Gastroesophageal sphincter (tissue), 4 donors: ENCODE data around the gene CEP131. TPM values are rescaled to one million over a fixed set of nuclear protein-coding genes. Genes with fewer than 3 reads are reported as not detected.
A peak's percentile ranks its signal among the peaks of the same experiment; 100 is the strongest.
"Not testable (repeated sequence)": the region's sequence is repeated elsewhere in the genome, so short reads cannot be mapped to it uniquely, and the experiment has no call there.

Experiments used
- ATAC-seq: fragments of 150-250 bp; one replicate; pipeline ENCODE4 v1.9.1; 2016; ENCODE audit warnings: mild to moderate bottlenecking, moderate library complexity
- H3K27ac ChIP-seq, 4 donors: fragments of 200-600 bp; sonication (generic) in 3 of 4; 1 replicate in 3 of 4; 2 replicates in 1 of 4; pipeline ENCODE4 v1.5.1; 2016 to 2019
- H3K27me3 ChIP-seq: fragments of 200-600 bp; sonication (generic); one replicate; pipeline ENCODE4 v1.5.1; 2019
- H3K36me3 ChIP-seq, 2 donors: fragments of 200-600 bp; sonication (generic); one replicate each; pipeline ENCODE4 v1.5.1; 2019; ENCODE audit warnings: control low read depth in 1 of 2
- H3K4me1 ChIP-seq, 3 donors: fragments of 200-600 bp; sonication (generic); 1 replicate in 2 of 3; 2 replicates in 1 of 3; pipeline ENCODE4 v1.5.1; 2016 to 2019; ENCODE audit warnings: control low read depth in 2 of 3
- H3K4me3 ChIP-seq, 2 donors: fragments of 200-600 bp; sonication (generic); one replicate each; pipeline ENCODE4 v1.5.1; 2019; ENCODE audit warnings: mild to moderate bottlenecking in 1 of 2, moderate library complexity in 1 of 2
- H3K9me3 ChIP-seq, 3 donors: fragments of 200-600 bp; sonication (generic); one replicate each; pipeline ENCODE4 v1.5.1; 2017 to 2019; ENCODE audit warnings: control low read depth in 2 of 3
- CTCF ChIP-seq, 4 experiments: fragments of 200-600 bp in 2 of 4; fragments of 450-650 bp in 2 of 4; sonication (generic) in 1 of 4; IDR thresholded peaks; one replicate each; pipeline ENCODE4 v1.5.1; 2017 to 2019; ENCODE audit warnings: antibody characterized with exemption in 4 of 4, mild to moderate bottlenecking in 2 of 4, moderate library complexity in 2 of 4
- EP300 ChIP-seq: sonication (generic); formaldehyde crosslinking; IDR thresholded peaks from one replicate; pipeline ENCODE4 v1.6.1; 2017; ENCODE audit warnings: antibody characterized with exemption, mild to moderate bottlenecking
- POLR2A ChIP-seq, 2 donors: fragments of 450-650 bp; IDR thresholded peaks; one replicate each; pipeline ENCODE4 v1.6.1; 2017; ENCODE audit warnings: antibody characterized with exemption in 2 of 2, mild to moderate bottlenecking in 2 of 2, moderate library complexity in 1 of 2
- POLR2AphosphoS5 ChIP-seq: sonication (generic); formaldehyde crosslinking; IDR thresholded peaks from one replicate; pipeline ENCODE4 v1.6.1; 2017; ENCODE audit warnings: antibody characterized with exemption
- WGBS, 2 donors: methylation state at CpG; one replicate each; pipeline ENCODE4 v1.1.5; 2018; ENCODE audit warnings: low coverage in 1 of 2; 5-methylcytosine and 5-hydroxymethylcytosine counted together
- total RNA-seq, 4 donors: library from RNA; depleted of rRNA; stranded (reverse); fragments of >200 nt; gene quantifications; one replicate each; pipeline ENCODE4 v1.1.0, GENCODE V29; 2016

Gene CEP131
- total RNA-seq, 4 donors from 2014 or later: 4.4 to 12.0 (median 6.4) TPM

DNA sequence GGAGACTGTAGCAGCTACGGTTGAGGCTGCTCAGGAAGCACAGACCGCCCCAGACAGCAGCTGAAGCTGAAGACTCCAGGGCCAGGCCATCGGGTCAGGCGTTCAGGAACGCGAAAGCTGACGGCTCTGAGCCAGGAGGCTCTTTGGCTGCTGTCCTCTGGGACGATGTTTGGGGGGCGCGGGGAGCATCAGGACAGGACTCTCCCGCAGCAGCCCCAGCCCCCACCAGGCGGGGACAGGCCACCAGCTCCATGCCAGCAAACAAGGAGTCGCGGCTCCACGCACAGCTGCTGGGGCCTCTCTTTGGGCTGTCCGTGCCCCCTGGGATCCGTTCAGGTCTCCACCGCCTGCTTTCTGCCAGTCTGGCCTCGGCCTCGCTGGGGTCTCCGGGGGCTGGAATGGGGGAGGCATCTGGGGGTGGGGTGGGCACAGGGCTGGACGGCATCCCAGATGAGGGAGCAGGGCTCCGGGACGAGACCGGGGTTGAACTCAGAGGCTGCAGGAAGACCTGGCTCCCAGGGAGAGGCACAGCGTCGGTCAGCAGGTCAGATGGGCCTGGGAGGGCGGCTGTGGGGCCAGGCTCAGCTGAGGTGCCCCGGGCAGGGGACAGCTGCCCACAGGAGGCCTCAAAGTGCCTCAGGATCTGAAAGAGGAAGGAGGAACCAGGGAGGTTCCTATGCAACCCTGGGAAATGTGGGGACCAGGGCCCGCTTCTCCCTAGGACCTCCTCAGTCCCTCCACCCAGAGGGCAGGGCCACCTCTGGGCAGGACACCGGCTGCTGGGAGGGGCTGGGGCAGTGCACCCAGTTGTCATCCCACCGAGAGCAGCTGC is 6.3 kb upstream of the CEP131 start:
- ATAC-seq: no peak
- no peaks in the 10 kb centered on the region for H3K27me3 ChIP-seq
- no peak overlapping the region for H3K4me3 ChIP-seq
- peaks cover 0 to 1% (median 0%) of the 10 kb centered on the region in 3 donors for H3K4me1 ChIP-seq
- TF ChIP-seq EP300: no peak
- TF ChIP-seq POLR2AphosphoS5: no peak
- TF ChIP-seq CTCF (IDR thresholded peaks at IDR 0.05): no peak
- no peak for TF ChIP-seq POLR2A (IDR thresholded peaks at IDR 0.05)
- H3K36me3 ChIP-seq: peaks cover 0 to 60% of the 10 kb centered on the region in 2 donors
- 83% methylated on average over 6 of the region's 32 CpGs; no CpG with 5 or more reads in 1 of the 2 donors for WGBS, 2 donors
- peaks cover 0 to 3% (median 0%) of the 10 kb centered on the region in 3 donors for H3K9me3 ChIP-seq
- no peak overlapping the region for H3K27ac ChIP-seq

DNA sequence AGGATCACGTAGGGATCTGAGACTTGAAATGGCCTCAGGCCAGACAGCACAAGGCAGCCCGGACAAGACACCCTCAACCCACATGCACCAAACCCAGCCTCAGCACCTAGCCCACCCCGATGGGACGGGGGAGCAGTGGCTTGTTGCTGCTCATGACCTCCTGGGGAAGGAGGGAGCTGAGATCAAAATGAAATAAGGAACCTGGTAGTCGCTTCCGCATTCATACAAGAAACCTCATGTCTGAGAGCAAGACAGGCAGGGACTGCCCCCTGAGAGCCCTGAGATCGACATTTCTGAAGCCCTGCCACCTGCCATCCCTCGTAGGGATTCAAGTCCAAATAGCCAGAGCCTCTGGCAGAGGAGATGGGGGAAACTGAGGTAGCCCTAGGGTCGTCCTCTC is 5.7 kb upstream of the CEP131 start:
- peaks cover 0 to 53% of the 10 kb centered on the region in 2 donors for H3K36me3 ChIP-seq
- no peak for ATAC-seq
- 82% methylated on average over 7 of the region's 9 CpGs; no CpG with 5 or more reads in 1 of the 2 donors for WGBS, 2 donors
- no peak for TF ChIP-seq CTCF (IDR thresholded peaks at IDR 0.05)
- TF ChIP-seq POLR2AphosphoS5: no peak
- TF ChIP-seq EP300: no peak
- no peak for TF ChIP-seq POLR2A (IDR thresholded peaks at IDR 0.05)
- H3K27ac ChIP-seq: no peak overlapping the region
- H3K4me3 ChIP-seq: no peak overlapping the region
- peaks cover 0 to 8% (median 4%) of the 10 kb centered on the region in 3 donors for H3K4me1 ChIP-seq
- peaks cover 0 to 3% (median 0%) of the 10 kb centered on the region in 3 donors for H3K9me3 ChIP-seq
- H3K27me3 ChIP-seq: no peaks in the 10 kb centered on the region

DNA sequence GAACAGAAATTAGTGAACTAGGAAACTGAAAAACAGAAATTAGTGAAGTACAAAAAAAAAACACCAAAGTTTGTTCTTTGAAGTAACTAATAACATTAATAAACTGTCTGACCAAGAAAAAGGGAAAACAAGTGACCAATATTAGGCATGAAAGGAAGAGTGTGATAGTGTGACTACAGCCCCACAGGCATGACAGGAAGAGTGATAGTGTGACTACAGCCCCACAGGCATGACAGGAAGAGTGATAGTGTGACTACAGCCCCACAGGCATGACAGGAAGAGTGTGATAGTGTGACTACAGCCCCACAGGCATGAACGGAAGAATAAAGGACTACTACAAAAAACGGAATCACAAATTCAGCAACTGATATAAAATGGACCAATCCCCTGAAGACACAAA is 4.9 kb upstream of the CEP131 start:
- not testable (repeated sequence) for H3K9me3 ChIP-seq, ATAC-seq, H3K4me3 ChIP-seq, H3K27me3 ChIP-seq, H3K27ac ChIP-seq
- peaks cover 0 to 46% of the 10 kb centered on the region in 2 donors for H3K36me3 ChIP-seq
- peaks cover 0 to 11% (median 5%) of the 10 kb centered on the region in 3 donors for H3K4me1 ChIP-seq
- WGBS, 2 donors: 62 to 75% methylated on average over 2 of the region's 2 CpGs

GRCh38 chr17:81223762-81224130 is 981 bp upstream of the CEP131 start:
- Histone ChIP-seq H3K27me3 (no peaks in the 10 kb centered on the region), H3K4me3 (peak overlapping the region; percentile 40 to 82), H3K9me3 (peaks cover 0 to 3% (median 0%) of the 10 kb centered on the region in 3 donors), H3K36me3 (peaks cover 0 to 20% of the 10 kb centered on the region in 2 donors), H3K4me1 (peaks cover 5 to 27% (median 17%) of the 10 kb centered on the region in 3 donors), H3K27ac (peak overlapping the region in 3 of 4 donors; percentile 56 to 71 (median 70))
- no peak for ATAC-seq
- 12 to 20% methylated on average over 1 to 11 of the region's 11 CpGs for WGBS, 2 donors
- TF ChIP-seq CTCF (IDR thresholded peaks at IDR 0.05) (no peak), EP300 (no peak), POLR2AphosphoS5 (no peak), POLR2A (IDR thresholded peaks at IDR 0.05) (no peak)

DNA sequence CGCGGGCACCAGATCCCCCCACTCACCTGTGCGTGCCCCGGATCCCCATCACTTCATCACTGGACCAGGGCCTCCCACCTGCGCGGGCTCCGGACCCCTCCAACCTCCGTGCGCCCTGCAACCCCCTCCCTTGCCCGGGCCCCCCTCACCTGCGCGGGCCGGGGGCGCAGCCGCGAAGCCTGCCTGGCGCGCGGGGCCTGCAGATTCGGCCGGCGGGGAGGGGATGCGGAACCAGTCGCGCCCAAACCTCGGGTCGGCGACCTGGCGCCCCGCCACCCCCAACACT is 202 bp downstream of the CEP131 start:
- peak overlapping the region; percentile 50 to 82 for H3K4me3 ChIP-seq
- peaks cover 5 to 27% (median 17%) of the 10 kb centered on the region in 3 donors for H3K4me1 ChIP-seq
- WGBS, 2 donors: 0% methylated on average over 4 of the region's 30 CpGs; no CpG with 5 or more reads in 1 of the 2 donors
- peak overlapping the region in 3 of 4 donors; percentile 41 to 76 (median 41) for H3K27ac ChIP-seq
- H3K9me3 ChIP-seq: peaks cover 0 to 3% (median 0%) of the 10 kb centered on the region in 3 donors
- no peak for ATAC-seq
- peaks cover 0 to 20% of the 10 kb centered on the region in 2 donors for H3K36me3 ChIP-seq
- H3K27me3 ChIP-seq: no peaks in the 10 kb centered on the region
- TF ChIP-seq EP300: no peak
- peak in 1 of 2 donors; percentile 13 for TF ChIP-seq POLR2A (IDR thresholded peaks at IDR 0.05)
